Dermis microvascular lymphatic vessel endothelial cell (primary cell): ENCODE data around the gene RPL36A. TPM values are rescaled to one million over a fixed set of nuclear protein-coding genes. Genes with fewer than 3 reads are reported as not detected.
A peak's percentile ranks its signal among the peaks of the same experiment; 100 is the strongest.

Experiments used
- DNase-seq, 2 donors: peaks; one replicate each; pipeline versions ENCODE4 v3.0.0 to v3.0.0-alpha.2; 2010; ENCODE audit warnings: low read depth in 2 of 2
- total RNA-seq: library from RNA; depleted of rRNA; stranded (reverse); fragments of >200 nt; gene quantifications from 2 replicates; pipeline ENCODE4 v1.2.1, GENCODE V29; 2014

The RPL36A gene
- 206 and 253 TPM in 2 replicates for total RNA-seq

DNA sequence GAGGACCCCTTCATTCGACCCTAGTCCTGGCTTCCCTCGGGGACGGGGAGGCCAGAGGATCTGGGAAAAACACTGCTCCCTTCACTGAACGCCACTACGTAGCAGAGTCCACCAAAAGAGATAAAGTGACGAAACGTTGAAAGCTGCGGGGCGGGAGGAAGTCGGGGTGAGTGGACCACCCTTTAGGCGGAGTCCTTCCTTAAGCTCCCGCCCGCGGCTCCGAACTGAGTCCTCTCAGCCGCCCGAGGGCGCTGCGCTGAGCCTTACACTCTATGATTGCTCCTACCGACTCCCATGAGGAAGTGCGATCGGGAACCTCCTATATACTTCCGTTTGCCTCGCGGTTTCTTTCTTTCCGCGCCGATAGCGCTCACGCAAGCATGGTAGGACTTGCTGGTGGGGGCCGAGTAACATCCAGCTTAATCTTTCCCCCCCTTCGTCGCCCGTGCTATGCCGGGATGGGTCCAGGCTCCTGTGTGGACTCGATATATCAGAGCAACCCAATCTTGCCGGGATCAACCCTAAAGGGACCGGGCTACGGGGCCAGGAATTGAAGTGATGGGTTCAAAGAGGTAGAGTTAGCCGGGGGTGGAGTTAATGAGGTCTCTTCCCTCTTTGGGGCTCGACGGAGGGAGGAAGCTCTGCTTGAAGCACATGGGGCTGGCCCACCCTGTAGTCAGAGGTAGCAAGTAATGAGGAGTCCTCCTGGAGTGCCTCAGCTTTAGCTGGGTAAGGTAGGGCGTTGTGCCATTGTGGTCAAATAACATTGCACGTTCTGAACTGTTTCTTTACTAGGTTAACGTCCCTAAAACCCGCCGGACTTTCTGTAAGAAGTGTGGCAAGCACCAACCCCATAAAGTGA lies at the start of gene RPL36A:
RPL36A (plus strand) TSS at position 348 of the 862 bp plus-strand sequence; CDS start at position 381, 33 bp downstream.
- DNase-seq: peak; percentile 81 to 90

DNA sequence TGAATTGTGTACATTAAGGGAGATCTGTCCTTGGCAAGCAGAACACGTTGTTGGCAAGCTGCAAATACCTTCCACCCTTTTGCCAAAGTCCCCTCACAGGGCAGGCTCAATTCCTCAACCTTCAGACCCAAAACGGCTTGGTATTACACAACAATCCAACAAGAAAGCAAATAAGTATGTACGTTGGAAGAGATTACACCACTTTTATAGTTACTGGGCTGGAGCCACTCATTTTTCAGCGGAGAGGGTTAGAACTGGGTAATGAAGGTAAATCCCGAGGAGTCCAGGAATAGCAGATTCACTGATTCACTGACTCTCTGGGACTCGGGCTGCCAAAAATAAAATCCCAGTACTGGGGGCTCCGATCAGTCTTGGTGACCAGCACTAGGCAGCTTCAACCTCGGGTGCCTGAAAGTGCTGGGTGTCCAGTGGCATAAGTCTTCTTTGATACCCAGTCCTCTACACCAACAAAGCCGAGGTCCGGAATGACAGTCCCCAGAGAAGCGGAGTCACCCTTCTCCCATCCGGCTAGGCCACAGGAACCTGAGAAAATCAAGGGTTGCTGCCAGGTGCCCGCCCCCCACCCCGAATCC lies 42.9 kb upstream of the RPL36A start:
- DNase-seq: peak in 1 of 2 donors; percentile 6

DNA sequence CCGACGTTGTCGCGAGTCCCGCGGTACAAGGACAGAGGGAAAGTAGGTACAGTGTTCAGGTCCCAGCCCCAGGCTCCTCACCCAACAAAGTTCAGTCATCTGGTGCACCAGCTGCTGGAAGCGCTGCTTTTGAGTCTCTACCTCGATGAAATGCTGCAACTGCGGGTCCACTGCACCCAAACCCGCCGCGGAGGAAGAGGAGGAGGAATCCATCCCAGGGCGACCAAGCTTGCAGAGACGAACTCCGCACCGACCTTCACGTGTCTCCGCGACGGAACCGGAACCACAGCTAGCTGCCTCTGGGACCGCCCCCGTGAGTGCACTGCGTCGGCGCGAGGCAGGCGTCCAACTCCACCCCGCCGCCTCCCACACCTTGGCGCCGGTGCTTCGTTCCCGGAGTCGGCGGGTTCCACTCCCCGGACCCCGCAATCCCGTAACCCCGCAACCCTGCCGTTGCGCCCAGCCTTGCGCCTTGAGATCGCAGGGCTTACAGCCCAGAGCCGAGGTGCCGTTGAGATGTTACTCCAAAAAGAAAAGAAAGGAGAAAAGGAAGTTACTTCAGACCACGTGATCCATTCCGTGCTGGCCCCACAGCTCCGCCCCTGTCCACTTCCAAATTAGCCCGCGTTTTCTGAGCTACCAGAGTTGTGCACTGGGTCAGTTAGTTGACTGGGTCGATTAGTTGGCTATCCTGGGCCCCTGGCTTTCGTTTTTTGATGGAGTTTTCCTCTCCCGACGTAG lies 42.2 kb upstream of the RPL36A start, which contains the start of gene TIMM8A:
TIMM8A (minus strand) TSS at position 291 of the 741 bp plus-strand sequence; CDS start at position 213, 78 bp downstream.
- peak; percentile 49 to 75 for DNase-seq

DNA sequence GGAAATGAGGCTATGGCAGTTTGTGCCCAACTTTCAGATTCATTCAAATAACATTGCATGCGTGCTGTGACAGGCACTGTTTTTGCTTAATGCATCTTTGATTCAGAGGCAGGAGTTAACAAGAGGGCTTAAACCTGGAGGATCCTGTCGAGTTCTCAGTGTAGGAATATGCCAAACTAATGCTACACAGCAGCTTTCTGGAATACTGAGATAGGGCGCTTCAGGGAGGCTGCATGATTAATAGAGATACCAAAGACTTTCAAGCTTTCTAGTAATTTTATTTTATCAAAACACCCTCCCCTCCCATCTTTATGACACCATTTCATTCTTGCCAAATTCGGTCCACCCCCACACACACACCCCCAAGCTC lies 41.6 kb upstream of the RPL36A start:
- no peak for DNase-seq

DNA sequence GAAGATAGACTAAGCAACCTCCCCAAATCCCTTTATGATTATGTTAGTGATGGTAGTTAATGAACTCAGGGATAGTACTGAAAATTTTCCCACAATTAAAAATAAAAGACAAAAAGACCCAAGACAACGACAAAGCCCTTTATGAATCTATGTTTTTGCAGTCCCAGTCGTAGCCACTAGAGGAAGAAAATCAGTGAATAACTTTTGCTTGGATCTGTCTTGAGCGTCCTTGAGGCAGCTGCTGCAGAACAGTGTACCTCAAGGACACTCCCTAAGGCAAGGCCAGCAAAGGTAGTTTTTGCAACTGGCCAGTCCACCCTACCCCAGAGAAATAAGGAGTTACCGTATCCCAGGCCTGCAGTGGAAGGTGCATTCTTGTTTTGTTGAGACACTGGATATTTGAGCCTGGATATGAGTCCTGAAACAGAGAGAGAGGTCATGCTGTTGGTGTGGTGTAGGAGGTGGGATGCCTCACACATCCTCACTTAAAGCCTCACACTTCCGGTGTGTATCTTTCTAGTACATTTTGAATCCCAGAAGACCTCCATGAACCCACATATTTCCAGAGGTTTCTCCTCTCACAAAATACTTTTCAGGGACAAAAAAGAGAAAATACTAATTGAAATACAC lies 33.5 kb upstream of the RPL36A start:
- peak in 1 of 2 donors; percentile 1 for DNase-seq

DNA sequence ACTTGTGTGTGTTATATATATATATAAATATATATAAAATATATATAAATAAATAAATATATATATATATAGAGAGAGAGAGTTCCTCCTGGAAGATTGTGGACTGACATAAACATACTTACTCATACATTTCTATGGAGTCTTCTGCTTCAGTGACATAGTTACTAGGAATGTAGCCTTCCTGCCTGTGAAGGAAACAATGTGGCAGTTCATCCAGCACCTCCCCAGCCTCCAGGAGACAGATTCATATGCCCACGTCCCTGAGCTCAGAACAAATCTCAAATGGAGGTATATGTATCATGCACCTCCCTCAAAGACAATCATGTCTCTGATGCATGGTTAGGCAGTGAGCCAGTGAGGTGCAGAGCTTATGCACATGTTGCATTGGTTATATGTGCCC lies 30.8 kb upstream of the RPL36A start:
- DNase-seq: no peak

DNA sequence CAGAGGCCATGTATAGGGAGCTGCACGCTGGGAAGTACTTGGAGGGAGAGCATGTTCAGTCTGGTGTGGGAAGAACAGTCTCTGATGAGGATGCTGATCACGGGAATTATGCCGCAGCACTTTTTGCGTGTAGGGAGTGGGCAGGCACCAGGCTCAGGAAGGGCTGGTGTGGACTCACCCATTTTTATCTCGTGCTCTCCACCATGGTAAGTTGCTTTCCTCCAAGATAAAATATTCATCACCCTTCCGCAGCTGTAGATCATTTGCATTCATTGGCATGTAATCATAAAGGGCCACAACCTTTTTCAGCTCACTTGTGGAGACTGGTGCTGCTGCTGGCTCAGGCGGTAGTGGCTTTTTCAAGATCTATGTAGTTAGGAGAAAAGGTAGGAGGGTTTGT lies 30.4 kb upstream of the RPL36A start:
- DNase-seq: no peak

DNA sequence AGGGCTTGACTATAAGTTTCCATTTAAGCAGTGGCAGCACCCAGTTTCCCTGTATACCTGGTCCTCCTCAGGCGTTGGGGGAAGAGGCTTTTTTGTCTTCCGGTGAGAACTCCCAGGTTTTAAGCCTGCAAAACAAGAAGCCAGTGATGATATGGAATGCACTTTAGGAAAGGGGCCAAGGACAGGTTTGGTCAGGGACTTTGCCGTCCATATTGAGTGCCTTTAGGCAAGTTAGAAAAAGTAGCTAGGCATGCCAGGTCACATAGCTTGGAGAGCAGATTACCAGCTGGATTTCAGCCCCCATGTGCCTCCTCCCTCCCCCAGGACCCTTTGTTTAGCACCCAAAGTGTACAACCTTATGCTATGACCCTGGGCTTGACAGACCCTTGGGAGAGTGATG lies 28.7 kb upstream of the RPL36A start:
- DNase-seq: no peak

DNA sequence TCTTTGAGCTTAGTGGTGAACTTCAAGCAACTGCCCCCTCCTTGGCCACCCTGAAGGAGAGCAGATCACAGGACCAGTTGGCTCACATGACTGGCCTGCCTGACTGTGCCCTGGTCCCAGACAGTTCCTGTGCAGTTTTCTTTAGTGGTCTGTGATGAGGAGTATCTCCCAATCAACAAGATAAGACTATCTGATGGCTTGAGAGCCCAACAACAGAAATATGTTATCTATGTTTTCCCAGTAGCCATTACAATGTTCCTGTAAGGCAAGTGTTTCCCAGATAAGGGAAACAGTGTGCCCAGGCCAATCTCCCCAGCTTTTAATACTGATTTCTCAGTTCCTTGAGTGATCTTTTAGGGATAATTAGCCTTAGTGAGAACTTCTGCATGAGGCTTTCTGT lies 28.1 kb upstream of the RPL36A start:
- no peak for DNase-seq

DNA sequence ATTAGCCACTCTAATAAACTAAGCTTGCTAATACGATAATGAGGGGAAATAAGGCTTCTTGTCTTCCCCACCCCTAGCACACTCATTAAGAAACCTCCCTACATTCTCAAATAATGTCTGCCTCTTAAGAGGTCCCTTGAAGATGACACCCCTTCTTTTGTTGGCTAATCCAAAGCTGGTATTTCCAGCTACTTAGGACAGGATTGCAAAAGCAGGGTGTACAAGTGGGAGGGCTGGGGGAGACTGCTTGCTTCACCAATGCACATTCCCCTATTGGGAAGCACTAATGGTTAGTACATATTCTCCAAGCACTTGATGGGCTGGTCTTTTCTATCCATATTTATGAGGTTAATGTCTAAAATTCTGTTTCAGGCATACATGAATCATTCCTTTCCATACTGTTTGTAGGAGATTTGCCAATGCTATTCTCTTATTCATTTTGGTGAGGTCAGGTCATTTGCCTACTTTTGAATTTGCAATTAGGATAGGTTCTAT lies 25.5 kb upstream of the RPL36A start:
- no peak for DNase-seq

DNA sequence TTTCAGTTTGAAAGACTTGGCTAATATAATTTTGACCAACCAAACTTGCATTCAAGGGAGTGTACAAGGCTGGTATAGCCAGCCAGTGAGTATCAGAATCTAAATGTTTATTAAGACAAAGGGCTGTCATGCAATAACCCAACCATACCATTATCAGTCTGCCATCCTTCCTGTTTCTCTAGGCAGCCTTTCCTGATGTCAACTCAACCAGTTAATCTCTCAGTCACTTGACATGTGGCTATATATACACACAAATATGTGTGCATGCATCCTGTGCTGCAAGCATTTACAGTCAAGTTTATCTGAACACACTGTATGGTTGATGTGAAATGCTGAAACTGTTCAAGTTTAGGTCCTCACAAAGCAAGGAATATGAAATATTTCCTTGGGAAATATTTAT lies 22.0 kb upstream of the RPL36A start:
- peak; percentile 7 to 9 for DNase-seq

DNA sequence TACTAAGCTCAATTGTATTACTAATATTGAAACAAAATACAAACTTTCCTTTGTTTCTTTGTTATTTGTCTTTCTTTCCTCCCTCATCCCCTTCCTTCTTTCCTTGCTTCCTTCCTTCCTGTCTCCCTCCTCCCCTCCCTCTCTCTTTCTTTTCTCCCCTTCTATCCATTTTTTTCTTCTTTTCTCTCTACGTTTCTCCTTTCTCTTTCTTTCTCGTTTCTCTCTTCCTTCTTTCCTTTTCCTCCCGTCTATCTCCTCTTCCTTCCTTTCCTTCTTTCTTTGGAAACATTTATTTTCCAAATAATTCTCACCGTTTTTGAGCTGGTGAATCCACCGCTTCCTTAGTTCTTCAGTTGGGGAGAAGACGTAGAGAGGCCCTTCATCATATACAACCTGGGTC lies 21.1 kb upstream of the RPL36A start:
- no peak for DNase-seq

DNA sequence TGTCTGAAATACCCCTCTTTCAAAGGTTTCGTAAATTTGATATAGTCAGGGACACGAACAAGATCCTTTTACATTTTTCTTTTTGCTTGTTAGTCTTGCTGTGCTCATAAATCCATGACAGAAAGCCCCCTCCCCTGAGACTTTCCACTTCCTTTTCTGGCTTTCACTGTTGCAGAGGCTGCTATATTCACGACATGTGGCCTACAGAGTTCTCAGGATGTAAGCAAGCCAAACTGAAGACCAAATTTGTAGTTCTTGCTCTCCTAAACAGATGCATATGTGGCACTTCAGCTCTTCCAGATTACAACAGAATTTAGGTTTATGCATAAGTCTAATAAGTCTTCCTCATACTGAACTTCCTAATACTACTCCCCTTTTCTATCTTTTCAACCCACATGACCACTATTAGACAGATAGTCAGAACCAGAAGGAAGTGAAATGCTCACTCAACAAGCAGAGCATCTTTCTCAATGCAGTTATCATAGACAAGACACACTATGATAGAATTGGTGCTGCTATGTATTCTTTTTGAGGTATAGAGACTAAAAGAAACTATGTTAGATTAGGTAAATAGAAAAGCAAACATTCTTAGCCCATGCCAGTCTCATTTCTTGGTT lies 19.8 kb upstream of the RPL36A start:
- DNase-seq: no peak

DNA sequence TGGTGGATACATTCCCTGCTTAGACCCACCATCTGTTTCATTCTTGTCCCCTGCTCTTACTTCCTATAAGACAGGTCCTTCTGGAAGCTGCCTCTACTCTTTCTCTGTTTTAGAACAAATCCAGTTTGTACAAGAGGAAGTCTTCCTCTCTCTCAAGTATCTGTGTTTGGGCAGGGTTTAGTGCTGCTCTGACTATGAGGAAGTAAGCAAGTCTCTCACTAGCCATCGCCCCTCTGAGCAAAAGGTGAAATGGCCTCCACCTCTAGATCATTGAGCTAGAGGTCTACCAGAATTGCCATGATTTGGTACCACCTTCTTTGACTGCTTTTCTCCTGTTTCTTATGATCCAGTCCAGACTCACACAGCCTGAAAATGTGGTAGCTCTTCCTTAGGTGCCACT lies 13.3 kb upstream of the RPL36A start:
- no peak for DNase-seq

DNA sequence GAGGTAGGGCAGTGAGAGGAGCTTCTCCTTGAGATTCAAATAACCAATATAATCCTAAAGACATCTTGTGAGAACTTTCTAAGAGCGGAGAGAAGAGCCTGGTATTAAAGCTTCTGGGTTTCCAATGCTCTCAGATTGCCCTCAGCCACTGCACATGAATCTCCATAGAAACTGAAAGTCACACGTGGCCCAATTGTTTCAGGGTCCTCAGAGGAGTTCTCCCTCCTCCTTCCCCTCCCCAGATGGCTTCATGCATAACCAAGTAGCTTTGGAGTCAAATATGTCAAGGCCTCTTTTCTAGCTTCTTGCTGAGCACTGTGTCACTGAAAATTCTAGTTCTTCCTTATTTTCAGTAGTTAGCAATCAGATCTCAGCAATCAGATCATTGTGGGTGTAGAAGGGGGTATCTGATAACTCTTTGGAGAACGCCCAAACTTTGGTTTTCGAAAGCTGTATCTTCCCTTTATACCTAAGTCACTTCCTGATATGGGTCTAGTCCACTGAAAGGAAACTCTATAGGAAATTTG lies 7.1 kb upstream of the RPL36A start:
- DNase-seq: no peak

DNA sequence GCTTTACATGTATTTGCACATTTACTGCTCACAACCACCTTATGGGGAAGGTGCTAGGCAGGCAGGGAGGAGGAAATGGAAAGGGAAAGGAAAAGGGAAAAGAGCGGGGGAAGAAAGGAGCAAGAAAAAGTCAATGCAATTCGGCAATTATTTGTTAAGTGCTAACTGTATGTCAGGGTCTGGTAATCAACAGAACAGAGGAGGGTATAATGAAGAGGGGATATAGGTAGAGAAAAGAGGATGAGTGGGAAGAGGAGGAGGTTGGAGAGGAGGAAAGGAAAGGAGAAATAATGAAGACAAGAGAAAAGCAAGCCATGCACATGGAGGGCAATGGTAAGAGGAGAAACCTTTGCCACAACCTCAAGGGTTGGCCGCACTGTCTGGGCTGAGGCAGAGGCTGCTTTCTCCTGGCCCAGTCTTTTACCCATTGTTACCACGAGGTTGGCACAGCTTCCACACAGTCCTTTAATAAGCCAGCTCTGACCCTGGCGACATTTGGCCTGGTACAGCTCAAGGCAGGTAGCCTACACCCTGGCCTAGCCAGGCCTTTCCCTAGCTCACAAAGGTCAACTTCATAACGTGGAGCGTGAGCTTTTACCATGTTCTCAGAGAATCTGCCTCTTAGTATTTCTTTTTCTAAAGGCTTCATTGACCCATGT lies 5.7 kb upstream of the RPL36A start:
- DNase-seq: no peak

DNA sequence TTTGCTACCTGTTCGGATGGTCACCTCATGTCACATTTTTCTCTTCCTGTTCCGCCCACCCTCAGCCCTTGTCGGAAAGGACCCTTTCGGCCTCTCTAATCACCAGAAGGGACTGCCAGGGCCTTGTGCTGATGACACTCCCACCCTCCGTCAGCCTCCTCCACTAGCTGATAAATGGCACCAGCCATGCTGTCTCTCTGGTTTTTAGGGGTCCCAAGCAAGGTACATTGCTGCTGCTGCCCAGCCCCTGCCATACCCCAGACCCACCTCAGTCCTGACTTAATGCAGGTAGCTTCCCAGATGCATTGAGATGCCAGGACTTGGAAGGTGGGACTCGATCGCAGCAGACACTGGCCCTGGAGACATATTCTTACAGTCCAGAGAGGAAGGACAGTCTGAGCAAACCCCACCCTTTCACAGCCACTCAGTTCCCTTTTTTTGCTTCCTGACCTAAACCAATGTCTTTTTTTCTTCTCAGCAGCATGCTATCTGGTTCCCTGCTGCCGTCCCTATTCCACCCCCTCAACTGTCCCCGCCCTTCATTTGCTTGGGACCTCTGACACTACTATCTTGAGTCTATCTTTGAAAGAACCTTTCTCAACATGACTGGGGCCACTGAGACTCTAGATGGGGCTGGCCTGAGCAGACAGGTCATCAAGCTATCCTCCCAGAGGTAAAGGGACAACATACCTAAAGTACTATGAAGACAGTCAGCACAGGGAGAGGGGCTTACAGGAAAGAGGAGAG lies 4.8 kb upstream of the RPL36A start, which contains the start of gene BTK:
BTK (minus strand) TSS at position 397 of the 747 bp plus-strand sequence. CDS start 10,907 bp downstream, outside the sequence.
- DNase-seq: no peak

DNA sequence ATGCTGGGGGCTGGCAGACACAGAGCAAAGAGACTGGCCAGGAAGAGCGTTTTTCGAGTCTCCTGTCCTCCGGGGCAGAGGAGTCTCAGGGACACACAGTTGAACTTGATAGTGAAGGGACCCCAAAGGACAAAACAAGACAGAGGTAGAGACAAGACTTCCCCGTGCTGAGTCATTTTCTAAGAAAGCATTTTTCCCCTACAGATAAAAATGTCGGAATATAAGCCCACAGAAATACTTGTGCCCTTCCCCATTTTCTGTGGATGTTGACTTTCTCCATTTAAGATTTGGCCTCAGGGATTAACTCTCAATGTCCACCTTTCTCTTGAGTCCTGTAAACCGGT lies 4.3 kb upstream of the RPL36A start:
- no peak for DNase-seq

DNA sequence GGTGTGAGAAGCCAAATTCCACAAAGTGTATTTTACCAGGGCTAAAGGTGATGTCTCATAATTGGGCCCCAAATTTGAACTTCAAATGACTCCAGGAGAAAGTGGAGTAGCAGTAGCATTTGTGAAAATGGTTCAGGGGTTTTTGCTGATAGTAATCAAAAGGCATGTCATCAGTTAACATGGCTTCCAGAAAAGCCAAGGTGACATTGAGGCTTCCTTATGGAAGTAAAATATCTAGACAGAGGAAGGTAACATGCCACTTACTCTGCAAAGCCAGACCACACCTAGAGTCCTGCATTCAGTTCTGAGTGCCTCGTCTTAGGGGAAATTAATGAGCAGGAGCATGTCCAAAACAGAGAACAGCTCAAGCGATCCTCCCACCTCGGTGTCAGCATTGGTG lies 2.2 kb upstream of the RPL36A start:
- no peak for DNase-seq

DNA sequence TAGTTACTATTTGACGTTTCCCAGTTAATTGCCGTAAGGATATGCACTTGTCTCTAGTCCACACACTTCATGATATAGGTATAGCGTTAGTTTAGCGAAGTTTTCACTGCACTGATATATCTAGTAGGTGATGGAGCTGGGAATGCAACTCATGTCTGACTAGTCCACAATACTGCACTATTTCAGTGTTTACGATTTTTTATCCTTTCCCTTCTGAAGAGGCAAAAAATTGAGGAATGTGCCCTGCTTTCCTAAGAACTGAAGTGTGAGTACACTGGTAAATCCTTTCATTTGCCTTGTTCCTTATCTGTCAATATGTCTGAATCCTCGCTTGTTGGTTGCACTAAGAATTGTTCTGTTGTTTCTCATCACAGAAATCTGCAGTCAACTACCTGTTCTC lies 1.0 kb downstream of the RPL36A start:
- DNase-seq: no peak
